Transverse colon (tissue), 4 donors: ENCODE measurements around the gene TPO. TPM values are rescaled to one million over a fixed set of nuclear protein-coding genes. Genes with fewer than 3 reads are reported as not detected.

Source experiments
- DNase-seq: peaks from one replicate; pipeline ENCODE4 v3.0.0-alpha.2; 2019
- H3K27ac ChIP-seq, 4 donors: fragments of 200-600 bp; sonication (generic); 2 replicates each; pipeline ENCODE4 v1.5.1; 2016 to 2018; ENCODE audit warnings: inconsistent platforms in 4 of 4
- H3K27me3 ChIP-seq: fragments of 200-600 bp; sonication (generic); 2 replicates; pipeline ENCODE4 v1.5.1; 2017; ENCODE audit warnings: inconsistent platforms
- H3K36me3 ChIP-seq, 4 donors: fragments of 200-600 bp; sonication (generic); 2 replicates each; pipeline ENCODE4 v1.5.1; 2017 to 2019; ENCODE audit warnings: inconsistent platforms in 4 of 4
- H3K4me1 ChIP-seq, 4 donors: fragments of 200-600 bp; sonication (generic); 2 replicates each; pipeline ENCODE4 v1.5.1; 2017 to 2020; ENCODE audit warnings: inconsistent platforms in 4 of 4
- H3K4me3 ChIP-seq, 4 donors: fragments of 200-600 bp; sonication (generic); 1 replicate in 1 of 4; 2 replicates in 3 of 4; pipeline versions ENCODE4 v1.5.1 to v1.6.1; 2017 to 2019; ENCODE audit warnings: inconsistent platforms in 4 of 4
- H3K9me3 ChIP-seq, 2 donors: fragments of 200-600 bp; sonication (generic); 2 replicates each; pipeline ENCODE4 v1.5.1; 2017 to 2019; ENCODE audit warnings: inconsistent platforms in 2 of 2
- EP300 ChIP-seq: sonication (generic); formaldehyde crosslinking; IDR thresholded peaks from one replicate; pipeline ENCODE4 v1.6.1; 2017; ENCODE audit warnings: antibody characterized with exemption, low read depth
- POLR2A ChIP-seq: fragments of 450-650 bp; IDR thresholded peaks from one replicate; pipeline ENCODE4 v1.6.1; 2016; ENCODE audit warnings: antibody characterized with exemption, mild to moderate bottlenecking, moderate library complexity
- POLR2AphosphoS5 ChIP-seq, 3 donors: sonication (generic); formaldehyde crosslinking; IDR thresholded peaks; one replicate each; pipeline ENCODE4 v1.6.1; 2016; ENCODE audit warnings: antibody characterized with exemption in 3 of 3
- WGBS, 2 donors: methylation state at CpG; one replicate each; pipeline ENCODE4 v1.1.5; 2018; ENCODE audit warnings: low coverage in 1 of 2; 5-methylcytosine and 5-hydroxymethylcytosine counted together
- in situ Hi-C, 4 donors: fragments of 200-750 bp; cut with MboI; loops; one replicate each; pipeline versions ENCODE4 v1.15.0 to v1.15.1; 2017; ENCODE audit warnings: low sequenced_read_pairs in 3 of 4, low pct_ligation_motif_present in 1 of 4, low pct_unique_long_range_greater_than_20kb in 1 of 4
- intact Hi-C: fragments of 100-400 bp; cut with DNase I; formaldehyde crosslinking; loops from one replicate; pipeline ENCODE4 v1.15.1; 2023; ENCODE audit warnings: low total_unique reads
- total RNA-seq, 4 donors: library from RNA; depleted of rRNA; stranded (reverse); fragments of >200 nt; gene quantifications; one replicate each; pipeline ENCODE4 v1.1.0, GENCODE V29; 2016
- TF ChIP-seq, protein P1 (sequence below), 5 experiments: fragments of 200-600 bp in 3 of 5; fragments of 450-650 bp in 2 of 5; sonication (generic) in 3 of 5; IDR thresholded peaks; 1 replicate in 2 of 5; 2 replicates in 3 of 5; pipeline ENCODE4 v1.5.1; 2016 to 2017; ENCODE audit warnings: antibody characterized with exemption in 5 of 5, inconsistent platforms in 3 of 5, mild to moderate bottlenecking in 2 of 5, moderate library complexity in 1 of 5

TPO gene
- 1 to 10 TPM; 1.4 to 5.8 (median 3.8) TPM for total RNA-seq

DNA sequence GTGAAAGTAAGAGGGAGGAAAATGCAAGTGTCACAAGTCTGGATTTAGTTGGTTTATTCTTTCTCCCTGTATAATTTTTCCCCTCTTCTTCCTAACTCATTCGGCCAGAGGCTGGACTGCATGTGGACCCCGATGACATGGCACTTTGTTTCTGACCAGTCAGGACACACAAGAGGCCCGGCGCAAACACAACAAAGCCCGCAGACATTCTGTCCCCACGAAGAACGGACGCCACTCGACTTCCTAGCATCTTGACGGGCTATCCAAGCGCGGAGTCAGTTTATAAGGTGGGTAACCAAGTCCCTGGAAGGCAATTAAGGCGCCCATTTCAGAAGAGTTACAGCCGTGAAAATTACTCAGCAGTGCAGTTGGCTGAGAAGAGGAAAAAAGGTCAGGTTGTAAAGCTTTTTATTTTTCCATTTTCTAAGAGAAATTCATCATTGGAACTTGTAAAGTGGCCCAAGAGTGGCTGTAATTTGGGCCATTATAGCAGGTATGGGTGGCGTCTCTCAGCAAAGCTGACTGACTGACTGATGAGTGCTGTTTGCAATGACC, at the start of gene TPO:
Gene TPO (plus strand): TSS at position 308 of the 555 bp plus-strand sequence. CDS start 946 bp downstream, outside the sequence.
- intact Hi-C loops (no loop called here), in situ Hi-C loops (no loop called here)
- H3K4me1 ChIP-seq, result no peaks in the 10 kb centered on the region
- no peak within 1 kb of the TSS for H3K27ac ChIP-seq
- H3K27me3 ChIP-seq, result no peaks in the 10 kb centered on the region
- H3K9me3 ChIP-seq, result no peaks in the 10 kb centered on the region
- no peak within 1 kb of the TSS for H3K4me3 ChIP-seq
- TF ChIP-seq, protein P1, sequence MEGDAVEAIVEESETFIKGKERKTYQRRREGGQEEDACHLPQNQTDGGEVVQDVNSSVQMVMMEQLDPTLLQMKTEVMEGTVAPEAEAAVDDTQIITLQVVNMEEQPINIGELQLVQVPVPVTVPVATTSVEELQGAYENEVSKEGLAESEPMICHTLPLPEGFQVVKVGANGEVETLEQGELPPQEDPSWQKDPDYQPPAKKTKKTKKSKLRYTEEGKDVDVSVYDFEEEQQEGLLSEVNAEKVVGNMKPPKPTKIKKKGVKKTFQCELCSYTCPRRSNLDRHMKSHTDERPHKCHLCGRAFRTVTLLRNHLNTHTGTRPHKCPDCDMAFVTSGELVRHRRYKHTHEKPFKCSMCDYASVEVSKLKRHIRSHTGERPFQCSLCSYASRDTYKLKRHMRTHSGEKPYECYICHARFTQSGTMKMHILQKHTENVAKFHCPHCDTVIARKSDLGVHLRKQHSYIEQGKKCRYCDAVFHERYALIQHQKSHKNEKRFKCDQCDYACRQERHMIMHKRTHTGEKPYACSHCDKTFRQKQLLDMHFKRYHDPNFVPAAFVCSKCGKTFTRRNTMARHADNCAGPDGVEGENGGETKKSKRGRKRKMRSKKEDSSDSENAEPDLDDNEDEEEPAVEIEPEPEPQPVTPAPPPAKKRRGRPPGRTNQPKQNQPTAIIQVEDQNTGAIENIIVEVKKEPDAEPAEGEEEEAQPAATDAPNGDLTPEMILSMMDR (IDR thresholded peaks at IDR 0.05), result no peak
- no peak for TF ChIP-seq EP300
- TF ChIP-seq POLR2AphosphoS5 (IDR thresholded peaks at IDR 0.05), result no peak
- TF ChIP-seq POLR2A, result no peak
- no peak for DNase-seq
- 75 to 85% methylated on average over 2 to 15 of the region's 15 CpGs for WGBS, 2 donors
- no peaks in the 10 kb centered on the region for H3K36me3 ChIP-seq

DNA sequence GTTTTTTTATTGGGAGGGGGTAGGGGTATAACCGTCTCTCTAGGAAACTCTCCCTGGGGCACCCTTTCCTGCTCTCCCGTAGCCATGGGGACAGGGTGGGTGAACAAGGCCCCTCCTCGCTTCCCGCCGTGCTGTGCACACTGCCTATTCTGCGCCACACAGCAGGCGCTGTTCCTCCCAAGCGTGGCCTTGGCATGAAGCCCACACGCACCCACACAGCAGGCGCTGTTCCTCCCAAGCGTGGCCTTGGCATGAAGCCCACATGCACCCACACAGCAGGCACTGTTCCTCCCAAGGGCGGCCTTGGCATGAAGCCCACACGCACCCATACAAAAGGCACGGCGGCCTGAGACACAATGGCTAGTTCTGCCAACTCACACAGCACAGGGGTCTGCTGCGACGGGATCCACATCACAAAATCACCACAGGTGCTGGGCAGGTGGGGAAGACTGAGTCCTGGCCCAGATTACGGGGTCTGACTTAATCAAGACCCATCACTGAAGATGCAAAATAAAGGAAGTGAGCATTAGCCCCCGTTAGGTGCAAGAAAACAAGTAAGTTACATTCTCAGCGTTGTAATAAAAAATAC, 46.6 kb upstream of the TPO start:
- H3K27ac ChIP-seq, result no peak overlapping the region
- in situ Hi-C loops (no loop called here), intact Hi-C loops (no loop called here)
- WGBS, 2 donors, result 55 to 57% methylated on average over 8 to 20 of the region's 20 CpGs
- DNase-seq, result peak; percentile 18
- H3K4me1 ChIP-seq, result no peaks in the 10 kb centered on the region
- H3K27me3 ChIP-seq, result no peaks in the 10 kb centered on the region
- no peaks in the 10 kb centered on the region for H3K9me3 ChIP-seq
- TF ChIP-seq, protein P1 (IDR thresholded peaks at IDR 0.05), result no peak
- no peak for TF ChIP-seq POLR2AphosphoS5 (IDR thresholded peaks at IDR 0.05)
- TF ChIP-seq EP300, result no peak
- TF ChIP-seq POLR2A, result no peak
- no peak overlapping the region for H3K4me3 ChIP-seq
- no peaks in the 10 kb centered on the region for H3K36me3 ChIP-seq

DNA sequence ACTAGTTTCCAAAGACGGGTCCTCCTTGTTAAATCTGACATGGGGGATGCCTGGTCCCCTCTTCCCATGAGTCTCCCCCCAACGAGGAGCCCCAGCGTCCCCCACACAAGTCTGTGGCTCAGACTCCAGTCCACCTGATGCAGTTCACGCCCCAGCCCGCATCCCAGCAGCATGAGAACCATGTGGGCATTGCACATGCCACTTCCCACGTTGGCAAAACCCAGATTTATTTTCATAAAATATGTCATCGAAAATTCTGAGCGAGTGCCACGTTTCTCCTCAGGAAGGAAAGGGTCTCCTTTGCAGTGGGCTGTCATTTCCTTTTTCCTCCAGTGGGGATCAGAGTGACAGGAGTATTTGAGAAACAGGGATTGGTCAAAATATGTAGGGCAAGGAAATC, 45.7 kb upstream of the TPO start:
- WGBS, 2 donors, result 55 to 64% methylated on average over 6 to 9 of the region's 9 CpGs
- no peak for TF ChIP-seq POLR2AphosphoS5 (IDR thresholded peaks at IDR 0.05)
- TF ChIP-seq, protein P1 (IDR thresholded peaks at IDR 0.05), result no peak
- TF ChIP-seq POLR2A, result no peak
- no peak for TF ChIP-seq EP300
- H3K4me3 ChIP-seq, result no peak overlapping the region
- no peaks in the 10 kb centered on the region for H3K27me3 ChIP-seq
- no peak overlapping the region for H3K27ac ChIP-seq
- no peaks in the 10 kb centered on the region for H3K36me3 ChIP-seq
- no peaks in the 10 kb centered on the region for H3K4me1 ChIP-seq
- intact Hi-C loops (no loop called here), in situ Hi-C loops (no loop called here)
- no peaks in the 10 kb centered on the region for H3K9me3 ChIP-seq
- DNase-seq, result no peak

DNA sequence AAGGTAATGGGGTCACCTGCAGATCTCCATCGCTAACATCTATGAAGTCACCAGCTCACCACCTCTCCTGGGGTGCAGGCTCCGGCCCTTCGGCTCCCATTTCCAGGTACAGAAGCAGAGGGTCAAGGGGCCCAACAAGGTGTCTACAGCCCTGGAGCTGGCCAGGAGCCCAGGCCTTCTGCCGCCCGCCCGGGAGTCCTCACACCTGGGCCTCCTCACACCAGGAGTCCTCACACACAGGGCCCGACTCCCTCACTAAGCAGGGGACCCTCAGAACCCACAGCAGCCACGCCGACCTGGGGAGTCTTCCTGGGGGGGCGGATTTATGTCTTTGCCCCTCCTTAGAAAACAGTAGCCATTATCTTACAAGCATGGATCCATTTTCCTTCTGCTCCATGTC, 43.4 kb upstream of the TPO start:
- Histone ChIP-seq H3K9me3 (no peaks in the 10 kb centered on the region), H3K27me3 (no peaks in the 10 kb centered on the region), H3K4me3 (no peak overlapping the region), H3K36me3 (no peaks in the 10 kb centered on the region), H3K27ac (no peak overlapping the region), H3K4me1 (no peaks in the 10 kb centered on the region)
- WGBS, 2 donors, result 71% methylated on average over 10 of the region's 10 CpGs; no CpG with 5 or more reads in 1 of the 2 donors
- intact Hi-C loops, result loop anchor here (5.0 kb wide), 1 partner anchor 1258 kb away; no protein-coding TSS in a partner anchor
- TF ChIP-seq EP300, result no peak
- TF ChIP-seq, protein P1 (IDR thresholded peaks at IDR 0.05), result no peak
- no peak for TF ChIP-seq POLR2AphosphoS5 (IDR thresholded peaks at IDR 0.05)
- no peak for TF ChIP-seq POLR2A
- no peak for DNase-seq
- in situ Hi-C loops, result no loop called here
